Thoracic aorta endothelial cell (primary cell): Measurements from ENCODE around the gene ATP13A2. TPM values are rescaled to one million over a fixed set of nuclear protein-coding genes. Genes with fewer than 3 reads are reported as not detected.

Source experiments
- total RNA-seq: library from RNA; depleted of rRNA; stranded (reverse); fragments of >200 nt; gene quantifications from 2 replicates; pipeline ENCODE4 v1.2.3, GENCODE V29; 2012

The ATP13A2 gene, protein sequence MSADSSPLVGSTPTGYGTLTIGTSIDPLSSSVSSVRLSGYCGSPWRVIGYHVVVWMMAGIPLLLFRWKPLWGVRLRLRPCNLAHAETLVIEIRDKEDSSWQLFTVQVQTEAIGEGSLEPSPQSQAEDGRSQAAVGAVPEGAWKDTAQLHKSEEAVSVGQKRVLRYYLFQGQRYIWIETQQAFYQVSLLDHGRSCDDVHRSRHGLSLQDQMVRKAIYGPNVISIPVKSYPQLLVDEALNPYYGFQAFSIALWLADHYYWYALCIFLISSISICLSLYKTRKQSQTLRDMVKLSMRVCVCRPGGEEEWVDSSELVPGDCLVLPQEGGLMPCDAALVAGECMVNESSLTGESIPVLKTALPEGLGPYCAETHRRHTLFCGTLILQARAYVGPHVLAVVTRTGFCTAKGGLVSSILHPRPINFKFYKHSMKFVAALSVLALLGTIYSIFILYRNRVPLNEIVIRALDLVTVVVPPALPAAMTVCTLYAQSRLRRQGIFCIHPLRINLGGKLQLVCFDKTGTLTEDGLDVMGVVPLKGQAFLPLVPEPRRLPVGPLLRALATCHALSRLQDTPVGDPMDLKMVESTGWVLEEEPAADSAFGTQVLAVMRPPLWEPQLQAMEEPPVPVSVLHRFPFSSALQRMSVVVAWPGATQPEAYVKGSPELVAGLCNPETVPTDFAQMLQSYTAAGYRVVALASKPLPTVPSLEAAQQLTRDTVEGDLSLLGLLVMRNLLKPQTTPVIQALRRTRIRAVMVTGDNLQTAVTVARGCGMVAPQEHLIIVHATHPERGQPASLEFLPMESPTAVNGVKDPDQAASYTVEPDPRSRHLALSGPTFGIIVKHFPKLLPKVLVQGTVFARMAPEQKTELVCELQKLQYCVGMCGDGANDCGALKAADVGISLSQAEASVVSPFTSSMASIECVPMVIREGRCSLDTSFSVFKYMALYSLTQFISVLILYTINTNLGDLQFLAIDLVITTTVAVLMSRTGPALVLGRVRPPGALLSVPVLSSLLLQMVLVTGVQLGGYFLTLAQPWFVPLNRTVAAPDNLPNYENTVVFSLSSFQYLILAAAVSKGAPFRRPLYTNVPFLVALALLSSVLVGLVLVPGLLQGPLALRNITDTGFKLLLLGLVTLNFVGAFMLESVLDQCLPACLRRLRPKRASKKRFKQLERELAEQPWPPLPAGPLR
- 50.9 and 74.9 TPM in 2 replicates for total RNA-seq

DNA sequence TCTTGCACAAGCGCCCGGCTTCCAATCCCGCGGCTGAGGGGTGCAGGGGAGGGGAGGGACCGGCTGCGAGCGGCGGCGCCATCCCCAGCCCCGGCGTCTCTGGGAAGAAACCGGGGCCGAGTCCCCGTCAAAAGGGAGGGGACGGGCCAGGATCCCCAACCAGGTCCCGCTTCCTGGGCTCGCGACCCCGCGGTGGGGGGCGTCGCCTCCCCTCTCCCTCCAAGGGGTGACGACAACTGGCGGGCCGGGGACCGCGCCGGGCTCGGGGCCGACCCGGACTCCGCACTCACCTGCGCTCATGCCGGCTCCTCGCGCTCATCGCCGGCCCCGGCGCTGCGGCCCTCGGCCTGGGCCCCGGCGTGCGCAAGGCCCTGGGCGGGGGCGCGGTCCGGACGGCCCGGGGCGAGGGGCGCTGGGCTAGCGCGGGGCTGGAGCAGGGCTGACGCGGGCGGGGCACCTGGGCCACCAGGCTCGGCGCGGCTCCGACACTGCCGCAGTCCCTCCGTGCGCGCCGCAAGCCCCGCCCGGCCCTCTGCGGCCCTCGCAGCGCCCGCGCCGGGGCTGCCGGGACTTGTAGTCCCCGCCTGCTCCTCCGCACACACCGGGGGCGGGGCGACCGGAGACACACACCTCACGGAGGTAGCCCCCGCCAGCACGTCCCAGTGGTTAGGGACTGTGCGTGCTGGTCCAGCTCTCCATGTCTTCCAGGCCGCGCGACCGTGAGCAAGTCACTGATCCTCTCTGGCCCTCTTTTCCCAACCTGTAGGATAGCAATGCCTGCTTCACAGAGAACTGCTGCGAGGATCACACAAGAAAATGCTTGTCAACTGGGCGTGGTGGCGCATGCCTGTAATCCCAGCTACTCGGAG is at the start of gene ATP13A2:
TSS of gene ATP13A2 (minus strand) at position 490 of the 869 bp plus-strand sequence. CDS start at position 300, 190 bp downstream.

DNA sequence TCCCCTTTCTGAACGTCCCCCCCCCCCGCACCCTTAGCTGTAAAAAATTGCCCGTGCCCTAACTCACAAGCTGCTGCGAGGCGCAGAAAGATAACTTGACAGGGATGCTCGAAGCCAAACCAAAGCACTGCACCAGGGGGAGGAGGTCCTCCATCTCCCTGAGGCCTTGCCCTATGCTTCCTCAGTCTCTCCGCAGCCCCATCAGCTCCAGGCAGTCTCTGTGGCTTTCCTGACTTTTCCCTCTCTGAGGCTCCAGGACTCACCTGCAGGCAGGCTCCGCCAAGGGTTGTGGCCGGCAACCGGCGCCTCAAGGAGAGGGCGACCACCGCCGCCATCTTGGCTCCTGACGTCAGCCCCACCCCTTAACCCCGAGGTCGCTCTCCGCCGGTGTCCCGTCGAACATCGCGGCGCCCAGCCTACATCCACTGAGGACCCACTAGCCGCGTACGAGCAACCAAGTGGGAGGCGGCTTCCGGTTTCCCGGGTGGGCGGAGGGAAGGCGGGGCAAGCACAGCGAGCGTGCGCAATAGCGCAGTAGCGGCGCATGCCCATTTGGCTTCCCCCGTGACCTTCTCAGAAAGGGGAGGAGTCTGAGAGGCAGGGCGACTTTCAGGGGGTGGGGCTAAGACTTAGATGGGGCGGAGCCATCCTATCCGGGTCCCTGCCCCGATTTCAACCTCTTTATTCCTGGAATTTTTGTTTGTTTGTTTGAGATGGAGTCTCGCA is 42.1 kb upstream of the ATP13A2 start, which contains the start of gene SDHB:
TSS of gene SDHB (minus strand) at position 348 of the 726 bp plus-strand sequence. CDS start at position 335, 13 bp downstream.

DNA sequence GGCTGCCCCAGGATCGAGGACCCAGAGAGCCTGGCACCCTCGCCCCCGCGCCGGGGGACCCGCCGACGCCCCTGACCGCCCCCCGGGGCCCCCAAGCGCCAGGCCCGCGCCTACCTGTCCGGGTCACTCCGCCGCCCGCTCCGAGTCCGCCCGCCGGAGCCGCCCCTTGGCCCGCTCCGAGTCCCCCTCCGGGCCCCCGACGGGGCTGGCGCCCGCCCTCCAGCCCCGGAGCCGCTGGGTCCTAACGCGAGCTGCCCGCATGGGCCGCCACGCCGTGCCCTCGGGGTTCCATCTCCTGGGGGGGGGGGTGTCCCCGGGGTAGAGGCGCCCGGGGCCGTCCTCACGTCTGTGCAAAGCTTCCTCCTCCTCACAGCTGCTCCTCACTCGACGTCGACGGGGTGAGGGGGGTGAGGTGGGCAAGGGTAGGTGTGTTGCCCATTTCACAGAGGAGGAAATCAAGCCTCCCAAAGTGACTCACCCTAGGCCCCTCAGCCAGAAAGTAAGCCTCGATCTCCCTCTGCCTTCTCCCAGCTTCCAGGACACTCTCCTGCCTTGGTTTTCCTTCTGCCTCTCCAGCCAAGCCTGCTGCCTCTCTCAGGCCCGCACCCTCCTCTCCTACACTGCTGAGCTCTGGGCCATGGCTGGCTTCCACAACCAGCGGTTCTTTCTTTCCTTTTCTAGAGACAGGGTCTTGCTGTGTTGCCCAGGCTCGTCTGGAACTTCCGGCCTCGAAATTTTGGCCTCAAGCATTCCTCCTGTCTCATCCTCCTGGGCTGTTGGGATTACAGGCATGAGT is 31.1 kb downstream of the ATP13A2 start, which contains the start of gene MFAP2:
TSS of gene MFAP2 (minus strand) at position 148 of the 796 bp plus-strand sequence. CDS start 2,347 bp downstream, outside the sequence.

Other genes starting within 250 kb of the ATP13A2 start
- gene RNU1-2, start 115.9 kb downstream of the ATP13A2 start, total RNA-seq: under 0.01 TPM in 2 replicates
- 21.9 and 23.0 TPM in 2 replicates for gene CROCC, start 90.0 kb downstream of the ATP13A2 start, total RNA-seq
- 13.6 and 14.6 TPM in 2 replicates for gene MFAP2, start 31.3 kb downstream of the ATP13A2 start, total RNA-seq
- gene SDHB, start 42.1 kb upstream of the ATP13A2 start, total RNA-seq: 143 and 144 TPM in 2 replicates
- not detected in 2 replicates for gene PADI2, start 107.5 kb upstream of the ATP13A2 start, total RNA-seq
- gene PADI1, start 193.2 kb upstream of the ATP13A2 start, total RNA-seq: not detected in 2 replicates
- gene PADI3, start 237.2 kb upstream of the ATP13A2 start, total RNA-seq: not detected in 2 replicates